ENCODE measurements around the gene ING3. TPM values are rescaled to one million over a fixed set of nuclear protein-coding genes. Genes with fewer than 3 reads are reported as not detected.

ING3 gene
- total RNA-seq, 2 donors from 2014 or later: 40.3 to 45.1 TPM

GRCh38 chr7:121020989-121021969 lies 70.7 kb downstream of the ING3 start:
- no peaks in the 10 kb centered on the region for H3K36me3 Mint-ChIP-seq (ENCODE audit: insufficient read depth in 2 of 2)
- H3K27ac Mint-ChIP-seq: no peak overlapping the region
- H3K4me1 Mint-ChIP-seq (ENCODE audit: low read depth): no peaks in the 10 kb centered on the region
- ATAC-seq (replicated peaks in 1 of 2) (no peak), DNase-seq (no peak)
- H3K27me3 Mint-ChIP-seq (ENCODE audit: low read depth): no peaks in the 10 kb centered on the region
- H3K9me3 Mint-ChIP-seq: no peaks in the 10 kb centered on the region
- no peak overlapping the region for H3K4me3 Mint-ChIP-seq

- Mint-ChIP-seq H3K36me3 (ENCODE audit: insufficient read depth in 2 of 2) (no peaks in the 10 kb centered on the region), H3K4me1 (ENCODE audit: low read depth) (no peaks in the 10 kb centered on the region), H3K27me3 (ENCODE audit: low read depth) (no peaks in the 10 kb centered on the region), H3K4me3 (no peak overlapping the region), H3K9me3 (no peaks in the 10 kb centered on the region), H3K27ac (no peak overlapping the region)
- DNase-seq (no peak), ATAC-seq (replicated peaks in 1 of 2) (no peak)
Observed at GRCh38 chr7:121023194-121023593, 72.6 kb downstream of the ING3 start.

- H3K4me3 Mint-ChIP-seq: no peak overlapping the region
- H3K27ac Mint-ChIP-seq: no peak overlapping the region
- H3K4me1 Mint-ChIP-seq (ENCODE audit: low read depth): no peaks in the 10 kb centered on the region
- no peaks in the 10 kb centered on the region for H3K27me3 Mint-ChIP-seq (ENCODE audit: low read depth)
- ATAC-seq (replicated peaks in 1 of 2): no peak
- H3K9me3 Mint-ChIP-seq: no peaks in the 10 kb centered on the region
- no peak for DNase-seq
- no peaks in the 10 kb centered on the region for H3K36me3 Mint-ChIP-seq (ENCODE audit: insufficient read depth in 2 of 2)
Observed at GRCh38 chr7:121023683-121024511, 73.3 kb downstream of the ING3 start.

GRCh38 chr7:121024611-121025010 lies 74.0 kb downstream of the ING3 start:
- ATAC-seq (replicated peaks in 1 of 2): no peak

GRCh38 chr7:121026159-121026558 lies 75.6 kb downstream of the ING3 start:
- Mint-ChIP-seq H3K36me3 (ENCODE audit: insufficient read depth in 2 of 2) (no peaks in the 10 kb centered on the region), H3K27ac (no peak overlapping the region), H3K9me3 (no peaks in the 10 kb centered on the region), H3K27me3 (ENCODE audit: low read depth) (no peaks in the 10 kb centered on the region), H3K4me3 (no peak overlapping the region), H3K4me1 (ENCODE audit: low read depth) (no peaks in the 10 kb centered on the region)
- no peak for ATAC-seq (replicated peaks in 1 of 2)
- DNase-seq: no peak

More at GRCh38 chr7:121024611-121025010, 74.0 kb downstream of the ING3 start:
- DNase-seq: no peak
- Mint-ChIP-seq H3K27me3 (ENCODE audit: low read depth) (no peaks in the 10 kb centered on the region), H3K36me3 (ENCODE audit: insufficient read depth in 2 of 2) (no peaks in the 10 kb centered on the region), H3K9me3 (no peaks in the 10 kb centered on the region), H3K4me1 (ENCODE audit: low read depth) (no peaks in the 10 kb centered on the region), H3K4me3 (no peak overlapping the region), H3K27ac (no peak overlapping the region)

GRCh38 chr7:121026577-121027111 lies 76.1 kb downstream of the ING3 start:
- no peak for ATAC-seq (replicated peaks in 1 of 2)
- DNase-seq: no peak
- Mint-ChIP-seq H3K36me3 (ENCODE audit: insufficient read depth in 2 of 2) (no peaks in the 10 kb centered on the region), H3K9me3 (no peaks in the 10 kb centered on the region), H3K27ac (no peak overlapping the region), H3K4me1 (ENCODE audit: low read depth) (no peaks in the 10 kb centered on the region), H3K27me3 (ENCODE audit: low read depth) (no peaks in the 10 kb centered on the region), H3K4me3 (no peak overlapping the region)

Other genes with a start within 250 kb of the ING3 start
- under 1 TPM in 1 of 2 donors, not detected in 1; 0.19 TPM for gene TSPAN12, start 92.6 kb upstream of the ING3 start, total RNA-seq
- not detected for gene CPED1, start 37.9 kb downstream of the ING3 start, total RNA-seq

Measured in activated T-cell treated with anti-CD3 and anti-CD28 coated beads, Interleukin-2, amount 50 U/mL, for 72 hours (primary cell).